Tibial artery (tissue), 4 donors: ENCODE data around the gene COL20A1.
A peak's percentile ranks its signal among the peaks of the same experiment; 100 is the strongest.

ENCODE experiments used
- DNase-seq, 2 donors: peaks; one replicate each; pipeline ENCODE4 v3.0.0-alpha.2; 2019
- H3K27ac ChIP-seq, 2 donors: fragments of 200-600 bp; sonication (generic) in 1 of 2; 1 replicate in 1 of 2; 2 replicates in 1 of 2; pipeline ENCODE4 v1.5.1; 2018 to 2019; ENCODE audit warnings: mild to moderate bottlenecking in 1 of 2
- H3K27me3 ChIP-seq, 2 donors: fragments of 200-600 bp; sonication (generic) in 1 of 2; one replicate each; pipeline versions ENCODE4 v1.5.1 to v1.6.0; 2016 to 2019
- H3K36me3 ChIP-seq, 3 donors: fragments of 200-600 bp; sonication (generic) in 2 of 3; one replicate each; pipeline ENCODE4 v1.5.1; 2016 to 2019; ENCODE audit warnings: mild to moderate bottlenecking in 2 of 3
- H3K4me1 ChIP-seq, 4 donors: fragments of 200-600 bp; sonication (generic) in 2 of 4; 1 replicate in 3 of 4; 2 replicates in 1 of 4; pipeline ENCODE4 v1.5.1; 2016 to 2019
- H3K4me3 ChIP-seq, 2 donors: fragments of 200-600 bp; sonication (generic) in 1 of 2; 1 replicate in 1 of 2; 2 replicates in 1 of 2; pipeline ENCODE4 v1.5.1; 2018 to 2019; ENCODE audit warnings: mild to moderate bottlenecking in 2 of 2
- H3K9me3 ChIP-seq, 3 donors: fragments of 200-600 bp; sonication (generic) in 1 of 3; one replicate each; pipeline ENCODE4 v1.5.1; 2016 to 2019
- intact Hi-C: fragments of 100-400 bp; cut with DNase I; formaldehyde crosslinking; loops from one replicate; pipeline ENCODE4 v1.15.0; 2023; ENCODE audit warnings: low total_unique reads
- TF ChIP-seq, protein P1 (sequence below), 2 experiments: fragments of 200-600 bp in 1 of 2; fragments of 450-650 bp in 1 of 2; IDR thresholded peaks; one replicate each; pipeline ENCODE4 v1.5.1; 2017 to 2019; ENCODE audit warnings: antibody characterized with exemption in 2 of 2, mild to moderate bottlenecking in 1 of 2, moderate library complexity in 1 of 2

Gene COL20A1

DNA sequence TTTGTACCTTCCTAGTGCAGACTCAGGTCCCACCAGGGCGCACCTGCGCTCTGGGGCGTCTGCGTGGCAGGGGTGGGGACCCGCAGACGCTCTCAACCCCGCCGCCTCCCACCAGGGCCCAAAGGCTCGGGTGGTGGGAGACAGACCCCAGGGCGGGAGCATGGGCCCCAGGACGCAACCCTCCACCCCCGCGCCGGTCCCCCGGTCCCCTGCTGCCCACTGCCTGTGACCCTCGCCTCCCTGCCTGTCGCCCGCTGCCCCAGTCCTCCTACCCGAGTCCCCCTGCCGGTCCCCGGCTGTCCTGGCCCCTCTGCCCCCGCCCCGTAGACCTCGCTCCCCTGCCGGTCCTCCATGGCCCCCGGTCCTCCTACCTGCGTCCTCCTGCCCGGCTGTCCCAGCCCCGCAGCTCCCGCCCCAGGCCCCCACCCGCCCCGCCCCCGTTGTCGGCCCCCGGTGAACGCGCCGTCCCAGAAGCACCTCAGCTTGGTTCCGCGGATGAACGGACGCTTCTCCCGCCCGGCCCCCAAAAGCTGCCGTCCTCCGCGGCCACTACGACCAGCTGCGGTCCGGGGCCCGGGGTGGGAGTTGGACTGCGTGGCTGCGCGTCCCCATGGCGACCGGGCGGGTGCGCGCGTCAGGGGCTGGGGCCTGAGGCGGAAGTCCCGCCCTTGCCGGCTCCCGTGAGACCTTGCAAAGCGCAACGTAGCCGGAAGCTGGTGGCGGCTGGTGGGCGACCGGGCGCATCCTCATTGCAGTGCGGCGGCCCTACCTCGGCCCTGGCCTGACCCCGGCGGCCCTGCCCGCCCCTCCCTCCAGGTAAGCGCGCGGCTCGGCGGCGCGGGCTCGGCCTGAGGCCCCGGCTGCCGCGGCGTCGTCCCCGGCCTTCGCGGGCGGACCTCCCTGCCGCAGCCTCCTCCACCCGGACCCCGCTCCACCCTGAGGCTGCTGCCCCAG lies 20.6 kb upstream of the COL20A1 start, which contains the start of gene ARFGAP1:
TSS of gene ARFGAP1 (plus strand) at position 709 of the 954 bp plus-strand sequence. CDS start 2,768 bp downstream, outside the sequence.
- peaks cover 9 to 23% (median 18%) of the 10 kb centered on the region in 3 donors for H3K36me3 ChIP-seq
- peaks cover 0 to 28% (median 23%) of the 10 kb centered on the region in 4 donors for H3K4me1 ChIP-seq
- peak within 1 kb of the TSS; percentile 70 to 83 for H3K27ac ChIP-seq
- TF ChIP-seq, protein P1, sequence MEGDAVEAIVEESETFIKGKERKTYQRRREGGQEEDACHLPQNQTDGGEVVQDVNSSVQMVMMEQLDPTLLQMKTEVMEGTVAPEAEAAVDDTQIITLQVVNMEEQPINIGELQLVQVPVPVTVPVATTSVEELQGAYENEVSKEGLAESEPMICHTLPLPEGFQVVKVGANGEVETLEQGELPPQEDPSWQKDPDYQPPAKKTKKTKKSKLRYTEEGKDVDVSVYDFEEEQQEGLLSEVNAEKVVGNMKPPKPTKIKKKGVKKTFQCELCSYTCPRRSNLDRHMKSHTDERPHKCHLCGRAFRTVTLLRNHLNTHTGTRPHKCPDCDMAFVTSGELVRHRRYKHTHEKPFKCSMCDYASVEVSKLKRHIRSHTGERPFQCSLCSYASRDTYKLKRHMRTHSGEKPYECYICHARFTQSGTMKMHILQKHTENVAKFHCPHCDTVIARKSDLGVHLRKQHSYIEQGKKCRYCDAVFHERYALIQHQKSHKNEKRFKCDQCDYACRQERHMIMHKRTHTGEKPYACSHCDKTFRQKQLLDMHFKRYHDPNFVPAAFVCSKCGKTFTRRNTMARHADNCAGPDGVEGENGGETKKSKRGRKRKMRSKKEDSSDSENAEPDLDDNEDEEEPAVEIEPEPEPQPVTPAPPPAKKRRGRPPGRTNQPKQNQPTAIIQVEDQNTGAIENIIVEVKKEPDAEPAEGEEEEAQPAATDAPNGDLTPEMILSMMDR (IDR thresholded peaks at IDR 0.05), result no peak
- intact Hi-C loops, result no loop called here
- peak within 1 kb of the TSS; percentile 90 to 100 for H3K4me3 ChIP-seq
- no peaks in the 10 kb centered on the region for H3K9me3 ChIP-seq
- H3K27me3 ChIP-seq, result peaks cover 0 to 13% of the 10 kb centered on the region in 2 donors
- peak; percentile 84 to 93 for DNase-seq

DNA sequence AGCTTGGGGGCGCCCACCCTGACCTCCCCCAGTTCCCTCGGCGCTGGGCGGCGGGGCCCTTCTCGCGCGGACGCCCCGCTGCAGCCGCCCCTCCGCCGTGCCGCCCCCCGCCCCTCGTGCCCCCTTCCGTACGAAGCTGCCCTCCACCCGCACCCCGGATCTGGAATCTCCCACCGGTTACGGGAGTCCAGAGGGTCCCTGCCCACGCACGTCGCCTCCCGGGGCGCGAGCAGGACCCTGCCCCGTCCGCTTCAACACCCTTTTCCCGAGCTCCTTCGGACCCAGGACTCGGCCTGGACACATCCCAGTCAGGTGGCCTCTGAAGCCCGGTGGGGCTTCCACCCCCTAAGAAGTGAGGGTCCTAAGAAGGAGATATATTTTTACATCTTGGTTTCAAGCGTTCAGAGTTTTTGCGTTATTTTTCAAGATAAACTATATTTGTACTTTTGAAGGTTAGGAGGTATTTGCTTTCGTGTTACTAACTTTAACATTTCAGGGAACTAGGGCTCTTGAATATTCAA lies 19.9 kb upstream of the COL20A1 start:
- no peaks in the 10 kb centered on the region for H3K9me3 ChIP-seq
- H3K4me3 ChIP-seq, result peak overlapping the region; percentile 90 to 100
- H3K27me3 ChIP-seq, result peaks cover 0 to 8% of the 10 kb centered on the region in 2 donors
- peaks cover 13 to 30% (median 25%) of the 10 kb centered on the region in 3 donors for H3K36me3 ChIP-seq
- intact Hi-C loops, result no loop called here
- peak overlapping the region; percentile 70 to 83 for H3K27ac ChIP-seq
- DNase-seq, result no peak
- TF ChIP-seq, protein P1 (IDR thresholded peaks at IDR 0.05), result no peak
- peaks cover 0 to 28% (median 23%) of the 10 kb centered on the region in 4 donors for H3K4me1 ChIP-seq

DNA sequence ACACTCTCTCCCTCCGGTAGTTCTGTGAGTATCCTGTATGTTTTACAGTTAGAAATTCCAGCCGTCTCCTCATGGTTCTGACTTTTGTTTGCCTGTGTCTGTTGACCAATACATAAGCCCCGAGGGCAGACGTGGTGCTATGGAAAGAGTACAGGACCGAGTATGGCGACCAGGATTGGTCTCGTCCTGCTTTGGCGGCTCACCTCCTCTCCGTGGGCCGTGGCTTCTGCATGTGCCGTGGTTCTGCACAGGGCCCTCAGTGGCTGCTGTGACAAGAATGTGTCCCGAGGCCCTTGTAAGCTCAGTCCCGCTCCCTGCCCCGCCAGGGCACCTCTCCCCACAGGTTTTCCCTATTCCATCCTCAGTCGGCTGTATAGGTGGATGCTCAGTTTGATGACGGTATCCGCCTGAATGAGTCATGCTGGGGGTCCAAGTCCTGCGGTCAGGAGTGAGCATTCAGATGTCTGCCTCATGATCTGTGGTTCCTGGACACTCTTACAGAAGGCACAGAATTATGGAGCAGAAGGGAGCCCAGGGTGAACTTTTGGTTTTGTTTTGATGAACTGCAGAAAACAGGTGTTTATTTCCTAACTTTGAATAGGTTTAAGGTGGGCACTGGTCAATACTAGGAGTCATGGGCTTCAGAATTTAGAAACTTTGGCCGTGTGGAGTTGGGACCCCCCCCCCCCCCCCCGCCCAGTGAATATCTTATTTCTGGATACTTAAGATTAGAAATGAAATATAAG lies 19.2 kb upstream of the COL20A1 start:
- H3K4me1 ChIP-seq, result peaks cover 0 to 28% (median 23%) of the 10 kb centered on the region in 4 donors
- peak overlapping the region; percentile 90 to 100 for H3K4me3 ChIP-seq
- intact Hi-C loops, result no loop called here
- TF ChIP-seq, protein P1 (IDR thresholded peaks at IDR 0.05), result no peak
- H3K27ac ChIP-seq, result peak overlapping the region in 1 of 2 donors; percentile 70
- H3K9me3 ChIP-seq, result no peaks in the 10 kb centered on the region
- peaks cover 13 to 36% (median 32%) of the 10 kb centered on the region in 3 donors for H3K36me3 ChIP-seq
- no peak for DNase-seq
- H3K27me3 ChIP-seq, result peaks cover 0 to 4% of the 10 kb centered on the region in 2 donors

DNA sequence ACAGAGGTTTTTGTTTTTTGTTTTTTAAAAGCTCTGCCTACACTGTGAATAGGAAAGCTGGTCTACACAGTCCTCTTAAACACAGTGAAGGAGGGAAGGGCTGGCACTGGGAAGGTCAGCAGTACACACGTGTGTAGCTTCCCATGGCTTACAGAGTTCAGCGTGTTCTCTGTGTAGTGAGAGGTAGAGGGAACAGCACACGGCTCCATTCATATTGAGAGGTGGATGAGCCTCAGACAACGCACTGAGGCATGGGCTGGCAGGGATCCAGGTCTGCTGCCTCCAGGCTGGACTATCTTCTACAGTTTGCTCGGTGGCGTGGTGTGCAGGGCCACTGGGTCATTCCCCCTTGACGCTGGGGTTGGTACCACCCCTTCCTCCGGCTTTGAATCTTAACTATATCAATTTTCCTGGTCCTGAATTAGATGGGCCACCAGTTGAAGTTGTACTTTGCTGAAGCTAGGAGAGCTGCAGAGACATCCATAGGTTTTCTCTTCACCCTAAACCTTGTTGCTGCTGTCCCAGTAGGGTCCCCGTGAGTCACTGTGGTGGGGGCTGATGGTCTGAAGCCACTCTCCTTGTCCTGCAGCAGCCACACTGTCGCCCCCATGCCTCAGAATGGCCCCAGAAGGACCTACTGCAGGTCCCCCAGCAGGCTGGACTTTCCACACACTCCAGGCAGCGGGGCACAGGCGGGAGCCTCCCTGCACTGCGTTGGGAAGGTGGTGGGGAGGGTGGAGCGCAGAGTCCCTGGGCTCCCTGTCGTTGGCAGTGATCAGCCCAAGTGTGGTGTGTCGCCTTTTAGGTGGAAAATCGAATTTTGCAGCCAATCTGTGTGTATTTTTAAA lies 18.4 kb upstream of the COL20A1 start:
- Histone ChIP-seq H3K27ac (no peak overlapping the region), H3K4me1 (peaks cover 0 to 28% (median 23%) of the 10 kb centered on the region in 4 donors), H3K9me3 (no peaks in the 10 kb centered on the region), H3K4me3 (no peak overlapping the region), H3K36me3 (peaks cover 18 to 44% (median 40%) of the 10 kb centered on the region in 3 donors), H3K27me3 (no peaks in the 10 kb centered on the region)
- TF ChIP-seq, protein P1 (IDR thresholded peaks at IDR 0.05), result no peak
- no peak for DNase-seq
- intact Hi-C loops, result no loop called here
